ENCODE results near the gene FUT2.

The FUT2 gene

DNA sequence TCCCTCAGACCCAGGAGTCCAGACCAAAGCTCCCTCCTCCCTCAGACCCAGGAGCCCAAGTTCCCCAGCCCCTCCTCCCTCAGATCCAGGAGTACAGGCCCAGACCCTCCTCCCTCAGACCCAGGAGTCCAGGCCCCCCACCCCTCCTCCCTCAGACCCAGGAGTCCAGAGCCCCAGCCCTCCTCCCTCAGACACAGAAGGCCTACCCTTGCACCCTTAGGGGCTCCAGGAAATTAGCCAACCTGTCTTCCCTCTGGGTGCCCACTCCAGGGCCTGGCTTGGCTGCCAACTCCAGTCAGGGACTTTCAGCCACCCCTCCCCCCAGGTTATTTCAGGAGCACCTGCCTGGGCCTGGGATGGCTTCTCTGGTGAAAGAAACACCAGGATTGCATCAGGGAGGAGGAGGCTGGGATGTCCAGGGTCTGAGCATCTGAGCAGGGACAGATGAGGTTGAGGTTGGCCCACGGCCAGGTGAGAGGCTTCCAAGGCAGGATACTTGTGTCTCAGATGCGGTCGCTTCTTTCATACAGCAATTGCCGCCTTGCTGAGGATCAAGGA lies 59.4 kb downstream of the FUT2 start, which contains the start of gene FGF21:
FGF21 (plus strand) TSS at position 441 of the 558 bp plus-strand sequence. CDS start 713 bp downstream, outside the sequence.
- TF ChIP-seq, protein P1, sequence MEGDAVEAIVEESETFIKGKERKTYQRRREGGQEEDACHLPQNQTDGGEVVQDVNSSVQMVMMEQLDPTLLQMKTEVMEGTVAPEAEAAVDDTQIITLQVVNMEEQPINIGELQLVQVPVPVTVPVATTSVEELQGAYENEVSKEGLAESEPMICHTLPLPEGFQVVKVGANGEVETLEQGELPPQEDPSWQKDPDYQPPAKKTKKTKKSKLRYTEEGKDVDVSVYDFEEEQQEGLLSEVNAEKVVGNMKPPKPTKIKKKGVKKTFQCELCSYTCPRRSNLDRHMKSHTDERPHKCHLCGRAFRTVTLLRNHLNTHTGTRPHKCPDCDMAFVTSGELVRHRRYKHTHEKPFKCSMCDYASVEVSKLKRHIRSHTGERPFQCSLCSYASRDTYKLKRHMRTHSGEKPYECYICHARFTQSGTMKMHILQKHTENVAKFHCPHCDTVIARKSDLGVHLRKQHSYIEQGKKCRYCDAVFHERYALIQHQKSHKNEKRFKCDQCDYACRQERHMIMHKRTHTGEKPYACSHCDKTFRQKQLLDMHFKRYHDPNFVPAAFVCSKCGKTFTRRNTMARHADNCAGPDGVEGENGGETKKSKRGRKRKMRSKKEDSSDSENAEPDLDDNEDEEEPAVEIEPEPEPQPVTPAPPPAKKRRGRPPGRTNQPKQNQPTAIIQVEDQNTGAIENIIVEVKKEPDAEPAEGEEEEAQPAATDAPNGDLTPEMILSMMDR (IDR thresholded peaks at IDR 0.05): no peak
- Mint-ChIP-seq H3K27me3 (ENCODE audit: low read depth, poor library complexity) (peaks cover 43% of the 10 kb centered on the region), H3K36me3 (ENCODE audit: low read depth) (no peaks in the 10 kb centered on the region), H3K9me3 (no peaks in the 10 kb centered on the region), H3K4me3 (peak within 1 kb of the TSS; percentile 85), H3K4me1 (peaks cover 31% of the 10 kb centered on the region), H3K27ac (no peak within 1 kb of the TSS)
- DNase-seq: no peak
